ENCODE results near the gene SLC9A3. TPM values are rescaled to one million over a fixed set of nuclear protein-coding genes. Genes with fewer than 3 reads are reported as not detected.

The SLC9A3 gene
- total RNA-seq, 1 experiment from 2014 or later, result 2.0 TPM

- H3K4me3 ChIP-seq (ENCODE audit: low read length), result no peak overlapping the region
- H3K4me1 ChIP-seq (ENCODE audit: low read length), result peaks cover 56% of the 10 kb centered on the region
- no peaks in the 10 kb centered on the region for H3K36me3 ChIP-seq (ENCODE audit: insufficient read depth, low read length)
- no peaks in the 10 kb centered on the region for H3K9me2 ChIP-seq (replicated peaks; ENCODE audit: insufficient read depth, low read length)
- no peak overlapping the region for H3K4me2 ChIP-seq (ENCODE audit: low read depth, low read length, poor library complexity, severe bottlenecking)
- H3K9ac ChIP-seq (ENCODE audit: low read length), result no peak overlapping the region
- H3K27me3 ChIP-seq (ENCODE audit: low read length), result no peaks in the 10 kb centered on the region
- no peak overlapping the region for H3K27ac ChIP-seq (ENCODE audit: low read length)
- H2AFZ ChIP-seq (ENCODE audit: low read length), result no peak overlapping the region
- no peaks in the 10 kb centered on the region for H4K20me1 ChIP-seq (ENCODE audit: insufficient read depth, low read depth, low read length)
- no peak for DNase-seq
- no peaks in the 10 kb centered on the region for H3K9me3 ChIP-seq (ENCODE audit: low read length)
- no peaks in the 10 kb centered on the region for H3K79me2 ChIP-seq (ENCODE audit: low read length)
These were observed 8.4 kb upstream of the SLC9A3 start for GRCh38 chr5:532521-533242.

- no peaks in the 10 kb centered on the region for H3K27me3 ChIP-seq (ENCODE audit: low read length)
- H3K27ac ChIP-seq (ENCODE audit: low read length), result peak overlapping the region; percentile 94
- H3K9me2 ChIP-seq (replicated peaks; ENCODE audit: insufficient read depth, low read length), result no peaks in the 10 kb centered on the region
- DNase-seq, result no peak
- no peaks in the 10 kb centered on the region for H4K20me1 ChIP-seq (ENCODE audit: insufficient read depth, low read depth, low read length)
- H3K4me3 ChIP-seq (ENCODE audit: low read length), result peak overlapping the region; percentile 60
- peaks cover 65% of the 10 kb centered on the region for H3K4me1 ChIP-seq (ENCODE audit: low read length)
- no peaks in the 10 kb centered on the region for H3K36me3 ChIP-seq (ENCODE audit: insufficient read depth, low read length)
- H3K9me3 ChIP-seq (ENCODE audit: low read length), result no peaks in the 10 kb centered on the region
- peak overlapping the region; percentile 72 for H3K9ac ChIP-seq (ENCODE audit: low read length)
- H2AFZ ChIP-seq (ENCODE audit: low read length), result peak overlapping the region; percentile 41; the same call in 1 of the 2 replicates
- peak overlapping the region; percentile 67 for H3K4me2 ChIP-seq (ENCODE audit: low read depth, low read length, poor library complexity, severe bottlenecking)
- no peaks in the 10 kb centered on the region for H3K79me2 ChIP-seq (ENCODE audit: low read length)
These were observed 7.6 kb upstream of the SLC9A3 start for GRCh38 chr5:531749-532315.

- Histone ChIP-seq H3K27me3 (ENCODE audit: low read length) (no peaks in the 10 kb centered on the region), H3K36me3 (ENCODE audit: insufficient read depth, low read length) (no peaks in the 10 kb centered on the region), H3K27ac (ENCODE audit: low read length) (peak overlapping the region; percentile 94), H3K4me1 (ENCODE audit: low read length) (peaks cover 70% of the 10 kb centered on the region), H3K4me3 (ENCODE audit: low read length) (peak overlapping the region; percentile 60), H3K9ac (ENCODE audit: low read length) (peak overlapping the region; percentile 72), H3K4me2 (ENCODE audit: low read depth, low read length, poor library complexity, severe bottlenecking) (peak overlapping the region; percentile 67), H4K20me1 (ENCODE audit: insufficient read depth, low read depth, low read length) (no peaks in the 10 kb centered on the region), H3K9me2 (replicated peaks; ENCODE audit: insufficient read depth, low read length) (no peaks in the 10 kb centered on the region), H2AFZ (ENCODE audit: low read length) (peak overlapping the region; percentile 41; the same call in 1 of the 2 replicates), H3K9me3 (ENCODE audit: low read length) (no peaks in the 10 kb centered on the region), H3K79me2 (ENCODE audit: low read length) (no peaks in the 10 kb centered on the region)
- peak; percentile 96 for DNase-seq
These were observed 7.0 kb upstream of the SLC9A3 start for GRCh38 chr5:531101-531748.

GRCh38 chr5:530001-530955 lies 6.0 kb upstream of the SLC9A3 start:
- H3K27me3 ChIP-seq (ENCODE audit: low read length), result no peaks in the 10 kb centered on the region

GRCh38 chr5:528629-529511 lies 4.6 kb upstream of the SLC9A3 start:
- H3K4me3 ChIP-seq (ENCODE audit: low read length), result peak overlapping the region; percentile 60
- H2AFZ ChIP-seq (ENCODE audit: low read length), result no peak overlapping the region
- H3K4me1 ChIP-seq (ENCODE audit: low read length), result peaks cover 56% of the 10 kb centered on the region
- H3K9ac ChIP-seq (ENCODE audit: low read length), result peak overlapping the region; percentile 45
- no peaks in the 10 kb centered on the region for H3K9me3 ChIP-seq (ENCODE audit: low read length)
- H3K9me2 ChIP-seq (replicated peaks; ENCODE audit: insufficient read depth, low read length), result no peaks in the 10 kb centered on the region
- H3K27ac ChIP-seq (ENCODE audit: low read length), result peak overlapping the region; percentile 94
- H3K4me2 ChIP-seq (ENCODE audit: low read depth, low read length, poor library complexity, severe bottlenecking), result peak overlapping the region; percentile 67
- peak; percentile 79 for DNase-seq
- H3K79me2 ChIP-seq (ENCODE audit: low read length), result no peaks in the 10 kb centered on the region
- no peaks in the 10 kb centered on the region for H4K20me1 ChIP-seq (ENCODE audit: insufficient read depth, low read depth, low read length)
- H3K36me3 ChIP-seq (ENCODE audit: insufficient read depth, low read length), result no peaks in the 10 kb centered on the region
- H3K27me3 ChIP-seq (ENCODE audit: low read length), result no peaks in the 10 kb centered on the region

More at GRCh38 chr5:530001-530955, 6.0 kb upstream of the SLC9A3 start:
- Histone ChIP-seq H3K9me2 (replicated peaks; ENCODE audit: insufficient read depth, low read length) (no peaks in the 10 kb centered on the region), H2AFZ (ENCODE audit: low read length) (peak overlapping the region; percentile 41; the same call in 1 of the 2 replicates), H3K4me2 (ENCODE audit: low read depth, low read length, poor library complexity, severe bottlenecking) (peak overlapping the region; percentile 67), H3K4me3 (ENCODE audit: low read length) (peak overlapping the region; percentile 60), H3K4me1 (ENCODE audit: low read length) (peaks cover 63% of the 10 kb centered on the region), H3K79me2 (ENCODE audit: low read length) (no peaks in the 10 kb centered on the region), H3K27ac (ENCODE audit: low read length) (peak overlapping the region; percentile 94), H3K9me3 (ENCODE audit: low read length) (no peaks in the 10 kb centered on the region), H3K9ac (ENCODE audit: low read length) (peak overlapping the region; percentile 72), H3K36me3 (ENCODE audit: insufficient read depth, low read length) (no peaks in the 10 kb centered on the region), H4K20me1 (ENCODE audit: insufficient read depth, low read depth, low read length) (no peaks in the 10 kb centered on the region)
- peak; percentile 94 for DNase-seq

GRCh38 chr5:527646-528628 lies 3.7 kb upstream of the SLC9A3 start:
- no peak for DNase-seq
- Histone ChIP-seq H3K36me3 (ENCODE audit: insufficient read depth, low read length) (no peaks in the 10 kb centered on the region), H3K4me2 (ENCODE audit: low read depth, low read length, poor library complexity, severe bottlenecking) (peak overlapping the region; percentile 33), H3K9me3 (ENCODE audit: low read length) (no peaks in the 10 kb centered on the region), H4K20me1 (ENCODE audit: insufficient read depth, low read depth, low read length) (no peaks in the 10 kb centered on the region), H3K4me1 (ENCODE audit: low read length) (peaks cover 56% of the 10 kb centered on the region), H3K27ac (ENCODE audit: low read length) (no peak overlapping the region), H2AFZ (ENCODE audit: low read length) (no peak overlapping the region), H3K27me3 (ENCODE audit: low read length) (no peaks in the 10 kb centered on the region), H3K9me2 (replicated peaks; ENCODE audit: insufficient read depth, low read length) (no peaks in the 10 kb centered on the region), H3K4me3 (ENCODE audit: low read length) (no peak overlapping the region; the same call in 1 of the 2 replicates), H3K9ac (ENCODE audit: low read length) (peak overlapping the region; percentile 31), H3K79me2 (ENCODE audit: low read length) (no peaks in the 10 kb centered on the region)

Measured in Karpas-422 (cell line).